Cerebellar nuclear complex (tissue), 1 donor: ENCODE data around the gene BPIFB4.
"Not testable (repeated sequence)": the region's sequence is repeated elsewhere in the genome, so short reads cannot be mapped to it uniquely, and the experiment has no call there.

ENCODE experiments used
- DNase-seq, 2 experiments: peaks; one replicate each; lab custom pipeline; 2025; lab: John Stamatoyannopoulos, UW

BPIFB4 gene

DNA sequence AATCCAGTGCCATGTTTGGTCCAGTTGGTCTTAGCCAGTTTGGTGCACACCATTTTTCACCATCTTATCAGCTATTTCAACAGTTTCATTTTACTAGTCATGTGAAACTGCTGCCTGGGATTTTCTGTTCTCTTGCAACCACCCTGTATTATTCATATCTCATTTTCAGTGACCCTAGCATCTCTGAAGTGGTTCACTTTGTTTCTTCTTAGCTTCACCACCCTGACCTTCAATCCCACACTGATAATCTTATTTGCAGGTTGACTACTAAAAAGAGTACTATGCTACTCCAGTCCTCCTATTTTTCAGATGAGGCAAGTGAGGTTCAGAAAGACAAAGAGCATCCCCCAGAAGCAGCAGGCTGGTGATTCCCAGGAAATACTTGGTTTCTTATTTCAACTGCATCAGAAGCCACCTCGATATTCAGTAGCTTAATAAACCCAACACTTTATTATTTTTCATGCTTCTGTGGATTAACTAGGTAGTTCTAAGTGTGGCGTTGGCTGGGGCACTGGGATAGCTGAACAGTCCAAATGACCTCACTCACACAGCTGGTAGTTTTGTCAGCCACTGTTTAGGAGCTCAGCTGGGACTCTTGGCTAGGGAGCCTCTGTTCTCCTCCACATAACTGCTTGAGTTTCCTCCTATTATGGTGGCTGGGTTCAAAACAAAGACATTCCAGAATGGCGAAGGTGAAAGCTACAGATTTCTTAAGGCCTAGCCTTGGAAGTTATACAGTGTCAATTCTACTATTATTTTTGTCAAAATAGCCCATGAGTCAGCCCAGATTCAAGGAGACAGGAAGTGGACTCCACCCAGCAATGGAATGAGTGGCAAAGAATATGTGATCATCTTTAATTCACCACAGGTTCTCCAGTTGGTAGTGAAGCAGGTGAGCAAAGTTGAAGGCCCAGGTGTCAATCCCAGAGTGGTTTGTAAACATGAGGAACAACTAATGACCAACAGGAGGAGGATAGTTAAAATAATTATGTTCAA, 40.6 kb downstream of the BPIFB4 start:
- DNase-seq, result no peak

DNA sequence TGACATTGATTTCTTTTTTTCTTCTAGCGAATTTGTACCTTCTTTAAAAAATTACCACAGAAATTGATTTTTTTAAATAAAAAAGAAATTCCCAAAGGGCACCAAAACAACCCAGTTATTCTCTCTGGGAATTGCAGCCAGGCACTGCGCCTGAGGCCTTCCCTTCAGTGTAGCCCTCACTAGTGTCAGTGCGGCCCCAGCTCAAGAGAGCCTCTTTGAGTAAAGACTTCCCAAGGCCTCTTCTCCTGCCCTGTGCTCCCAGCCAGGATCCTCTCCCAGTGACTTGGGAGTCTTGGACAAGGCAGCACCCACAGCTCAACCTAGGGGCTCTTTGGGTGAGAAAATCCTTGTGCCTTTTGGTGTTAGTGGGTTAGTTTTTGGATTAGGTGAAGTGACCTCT, 41.5 kb downstream of the BPIFB4 start:
- DNase-seq, result no peak

DNA sequence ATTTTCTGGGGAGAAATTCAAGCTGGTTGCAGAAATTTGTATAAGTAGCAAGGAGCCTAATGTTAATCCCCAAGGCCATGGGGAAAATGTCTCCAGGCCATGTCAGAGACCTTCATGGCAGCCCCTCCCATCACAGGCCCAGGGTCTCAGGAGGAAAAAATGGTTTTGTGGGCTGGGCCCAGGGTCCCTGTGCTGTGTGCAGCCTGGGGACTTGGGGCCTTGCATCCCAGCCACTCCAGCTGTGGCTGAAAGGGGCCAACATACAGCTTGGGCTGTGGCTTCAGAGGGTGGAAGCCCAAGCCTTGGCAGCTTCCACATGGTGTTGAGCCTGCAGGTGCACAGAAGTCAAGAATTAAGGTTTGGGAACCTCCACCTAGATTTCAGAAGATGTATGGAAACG, 42.9 kb downstream of the BPIFB4 start:
- DNase-seq, result not testable (repeated sequence)

DNA sequence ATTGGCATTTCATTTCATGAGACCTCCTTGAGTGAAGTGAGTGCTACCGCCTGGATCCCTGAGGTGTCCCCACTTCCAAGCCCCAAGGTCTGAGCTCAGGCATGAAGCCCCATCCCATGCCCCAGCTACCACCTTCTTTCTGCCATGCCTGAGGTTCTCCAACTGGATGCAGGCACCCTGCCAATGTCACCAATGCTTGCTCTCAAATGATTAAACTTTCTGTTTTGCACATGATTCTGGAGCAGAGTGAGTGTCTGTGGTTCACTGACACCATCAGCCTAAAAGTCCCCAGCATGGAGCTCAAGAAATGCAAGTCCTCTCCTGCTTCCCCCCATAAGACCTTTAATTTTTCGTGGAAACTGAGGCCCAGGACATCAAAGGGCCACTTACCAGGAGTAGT, 44.8 kb downstream of the BPIFB4 start:
- no peak for DNase-seq

DNA sequence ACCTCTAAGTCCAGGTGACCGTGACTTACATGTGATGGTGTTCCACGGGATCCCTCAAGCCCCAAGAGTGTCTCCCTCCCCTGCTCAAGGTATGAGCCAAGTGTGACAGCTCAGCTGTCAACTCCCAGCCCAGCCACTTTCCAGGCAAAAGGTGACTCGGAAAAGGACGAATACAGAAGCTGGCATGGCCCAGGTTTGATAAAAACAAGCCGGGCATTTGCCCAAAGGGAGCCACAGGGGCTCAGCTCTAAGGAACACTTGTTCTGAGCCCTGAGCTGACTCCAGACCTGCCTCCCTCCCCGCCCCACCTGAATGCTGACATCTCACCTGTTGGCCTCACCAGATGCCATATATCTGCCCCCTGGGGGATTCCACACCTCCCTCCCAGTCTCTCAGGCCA, 45.6 kb downstream of the BPIFB4 start:
- no peak for DNase-seq

DNA sequence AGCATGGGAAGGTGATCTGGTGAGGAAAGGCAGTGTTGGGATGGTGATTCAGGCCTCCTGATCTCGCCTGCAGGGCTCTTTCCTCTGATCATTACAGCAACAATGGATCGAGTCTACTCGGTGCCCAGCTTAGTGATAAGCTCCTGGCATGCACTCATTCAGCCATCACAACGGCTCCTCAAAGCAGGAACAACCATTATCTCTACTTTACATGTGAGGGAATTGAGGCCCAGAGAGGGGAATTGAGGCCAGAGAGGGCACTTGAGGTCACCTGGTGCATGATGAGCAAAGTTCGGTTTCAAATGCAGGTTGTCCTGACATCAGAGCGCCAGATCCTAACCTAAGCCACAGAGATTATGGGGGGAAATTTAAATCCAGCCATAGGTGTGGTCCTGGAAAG, 46.5 kb downstream of the BPIFB4 start:
- no peak for DNase-seq

DNA sequence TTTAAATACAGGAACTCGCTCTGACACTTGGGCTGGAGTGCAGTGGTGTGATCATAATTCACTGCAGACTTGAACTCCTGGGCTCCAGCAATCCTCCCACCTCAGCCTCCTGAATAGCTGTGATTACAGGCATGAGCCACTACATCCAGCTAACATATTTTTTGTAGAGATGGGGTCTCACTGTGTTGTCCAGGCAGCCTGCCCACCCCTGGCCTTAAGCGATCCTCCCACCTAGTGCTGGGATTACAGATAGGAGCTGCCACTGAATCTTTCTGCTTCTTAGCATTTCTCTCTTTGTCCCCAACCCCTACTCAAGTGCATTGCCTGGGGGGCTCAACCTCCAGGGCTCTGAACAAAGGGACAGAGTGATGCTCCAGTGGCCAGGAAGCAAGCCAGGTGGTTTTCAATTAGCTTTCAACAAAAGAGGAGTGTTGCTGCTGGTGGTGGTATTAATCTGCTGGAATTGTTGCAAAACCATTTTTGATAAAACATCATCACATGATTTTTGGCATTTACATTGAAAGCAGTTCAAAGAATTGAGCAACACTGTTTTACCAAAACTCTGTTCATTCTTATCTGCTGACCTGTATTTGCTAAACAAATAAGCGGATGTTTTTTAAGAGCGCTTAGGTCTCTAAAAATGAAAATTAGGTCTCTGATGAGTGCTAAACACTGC, 48.1 kb downstream of the BPIFB4 start:
- no peak for DNase-seq

DNA sequence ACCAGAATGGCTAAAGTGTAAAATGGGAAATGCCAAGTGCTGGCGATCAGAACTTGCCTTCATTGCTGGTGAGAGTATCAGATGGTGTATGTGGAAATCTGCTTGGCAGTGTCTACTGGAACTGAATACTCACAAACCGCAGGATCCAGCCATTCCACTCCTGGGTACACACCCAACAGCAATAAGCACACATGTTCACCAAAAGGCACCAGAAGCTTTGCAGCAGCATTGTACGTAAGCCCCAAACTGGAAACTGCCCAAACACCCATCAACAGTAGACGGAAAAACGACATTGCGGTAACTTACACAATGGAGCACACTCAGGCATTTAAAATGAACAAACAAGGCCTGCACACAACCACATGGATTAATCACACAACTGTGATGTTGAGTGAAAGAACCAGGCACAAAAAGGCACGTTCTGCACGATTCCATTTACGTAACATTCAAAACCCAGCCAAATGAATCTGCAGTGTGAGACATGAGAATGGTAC, 51.2 kb downstream of the BPIFB4 start:
- DNase-seq, result no peak

DNA sequence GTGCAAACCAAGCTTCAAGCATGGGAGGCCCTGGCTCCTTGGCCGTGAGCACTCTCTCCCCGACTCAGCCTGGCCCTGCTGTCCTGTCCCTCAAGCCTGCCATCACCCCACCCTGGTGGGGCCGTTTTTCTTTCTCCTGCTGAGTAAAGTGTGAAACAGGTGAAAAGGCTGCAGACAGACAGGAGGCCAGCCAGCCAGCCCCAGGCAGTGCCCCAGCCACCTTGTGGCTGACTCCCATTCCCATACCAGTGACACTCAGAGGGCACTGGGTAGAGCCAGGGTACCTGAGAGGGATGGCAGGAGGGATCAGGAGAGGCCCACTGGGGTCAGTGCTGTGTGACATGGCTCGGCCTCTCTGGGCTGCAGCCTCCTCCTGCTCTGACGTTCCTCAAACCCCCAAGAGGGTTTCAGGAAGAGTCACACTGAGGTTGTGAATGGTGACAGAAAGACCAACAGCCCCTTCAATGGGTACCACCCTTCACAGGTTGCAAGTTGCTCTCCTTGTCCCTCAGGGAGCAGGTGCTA, 52.6 kb downstream of the BPIFB4 start:
- DNase-seq, result no peak

DNA sequence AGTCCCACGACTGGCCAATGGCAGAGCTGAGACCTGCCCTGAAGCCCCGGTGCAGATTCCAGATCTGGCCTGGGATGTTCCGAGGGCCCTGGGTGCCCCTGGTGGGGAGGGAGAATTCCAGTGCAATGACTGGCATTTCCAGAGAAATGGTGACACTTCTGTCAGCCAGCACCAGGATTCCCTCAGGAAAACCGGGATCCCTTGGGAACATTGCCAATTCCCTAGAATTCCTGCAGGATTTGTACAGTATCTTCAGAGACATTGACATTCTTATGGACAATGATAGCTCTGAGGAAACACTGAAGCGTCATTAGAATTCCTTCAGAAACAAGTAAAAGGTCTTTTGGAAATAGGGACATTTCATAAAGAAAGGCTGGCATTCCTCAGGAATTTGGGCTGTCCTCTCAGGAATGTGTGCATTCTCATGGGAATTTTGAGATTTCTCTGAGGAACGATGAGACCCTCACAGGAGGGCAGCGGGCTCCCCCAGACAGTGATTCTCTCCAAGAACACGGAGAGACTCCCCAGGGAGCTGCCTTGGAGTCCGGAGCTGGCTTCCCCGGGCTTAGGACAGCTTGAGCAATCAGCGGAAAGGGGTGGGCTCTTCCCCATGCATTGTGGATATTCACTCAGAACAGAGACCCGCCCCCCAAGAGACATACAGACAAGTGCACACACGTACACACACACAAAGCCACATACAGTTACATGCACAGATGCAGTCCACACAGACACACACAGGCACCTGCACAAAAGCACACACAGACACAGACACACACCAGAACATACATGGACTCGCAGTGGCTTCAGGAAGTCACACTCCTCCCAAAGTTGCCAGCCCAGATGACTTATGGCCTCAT, 53.3 kb downstream of the BPIFB4 start:
- DNase-seq, result no peak

DNA sequence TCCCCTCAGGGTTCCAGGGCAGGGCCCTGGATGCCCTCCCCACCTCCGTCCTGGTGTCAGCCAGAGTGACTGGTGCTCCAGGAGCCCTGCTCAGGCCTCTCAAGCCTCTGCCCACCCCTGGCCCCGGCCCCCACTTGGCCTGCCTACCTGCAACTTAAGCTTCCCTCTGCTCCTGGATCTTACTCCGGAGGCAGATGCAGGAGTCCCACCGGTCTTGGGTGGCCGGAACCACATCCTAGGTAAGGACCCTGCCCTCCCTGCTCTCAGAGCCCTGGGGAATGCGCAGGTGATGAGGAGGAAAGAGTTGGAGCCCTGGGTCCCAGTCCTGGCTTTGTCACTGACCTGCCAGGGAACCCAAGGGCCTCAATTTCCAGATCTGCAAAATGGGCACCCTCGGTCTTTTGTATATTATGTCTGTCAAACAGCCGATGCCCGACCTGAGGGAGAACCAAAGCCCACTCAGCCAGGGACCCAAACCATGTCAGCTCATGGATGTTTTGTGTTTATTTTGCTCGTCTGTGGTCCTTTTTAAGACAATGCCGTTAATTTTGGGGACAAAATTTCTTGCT, 54.0 kb downstream of the BPIFB4 start:
- DNase-seq, result no peak

DNA sequence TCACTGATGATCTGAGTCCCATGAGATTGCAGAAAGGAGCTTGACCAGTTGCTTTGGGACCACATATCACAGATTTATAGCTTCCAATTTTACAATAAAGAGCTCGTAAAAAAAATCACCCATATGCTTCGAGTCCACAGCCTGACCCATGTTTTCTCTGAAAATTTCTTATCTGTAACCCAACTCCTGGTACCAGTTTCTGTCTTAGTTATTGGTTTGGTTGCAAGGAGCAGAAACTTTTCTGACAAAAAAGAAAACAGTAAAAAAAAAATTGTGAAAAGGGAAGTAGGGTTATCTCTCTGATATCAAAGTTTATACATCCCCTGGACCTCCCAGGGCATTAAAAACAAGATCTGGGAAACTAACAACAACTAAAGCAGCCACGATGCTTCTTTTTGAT, 57.8 kb downstream of the BPIFB4 start:
- DNase-seq, result no peak

DNA sequence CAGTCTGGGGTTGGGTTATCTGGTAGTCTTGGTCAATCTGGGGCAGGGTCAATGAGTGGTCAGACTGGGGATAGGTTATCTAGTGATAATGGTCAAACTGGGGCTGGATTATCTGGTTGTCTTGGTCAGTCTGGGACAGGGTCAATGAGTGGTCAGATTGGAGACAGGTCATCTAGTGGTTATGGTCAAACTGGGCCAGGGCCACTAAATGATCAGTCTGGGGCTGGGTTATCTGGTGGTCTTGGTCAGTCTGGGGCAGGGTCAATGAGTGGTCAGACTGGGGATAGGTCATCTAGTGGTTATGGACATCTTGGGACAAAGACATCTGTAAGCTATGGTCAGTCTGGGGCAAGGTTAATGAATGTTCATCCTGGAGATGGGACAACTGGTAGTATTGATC, 60.0 kb downstream of the BPIFB4 start:
- DNase-seq, result no peak

DNA sequence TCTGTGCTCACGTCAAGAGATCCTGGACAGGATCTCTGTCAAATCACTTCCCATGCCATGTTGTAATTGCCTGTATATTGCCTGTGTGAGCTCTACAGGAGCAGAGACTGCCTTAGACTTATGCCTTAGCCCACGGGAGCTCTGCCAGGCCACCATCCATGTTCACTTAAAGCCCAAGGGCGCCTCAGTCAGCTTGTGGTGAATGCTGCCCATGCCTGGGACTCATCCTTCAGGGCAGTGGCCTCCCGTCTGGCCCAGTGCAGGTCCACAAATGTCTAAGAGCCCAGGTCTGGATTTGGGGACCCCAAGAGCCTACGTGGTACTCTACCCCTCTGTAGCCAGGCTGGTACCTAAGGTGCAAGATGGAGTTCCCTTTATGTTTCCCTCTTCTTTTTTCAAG, 66.1 kb downstream of the BPIFB4 start:
- DNase-seq, result no peak

DNA sequence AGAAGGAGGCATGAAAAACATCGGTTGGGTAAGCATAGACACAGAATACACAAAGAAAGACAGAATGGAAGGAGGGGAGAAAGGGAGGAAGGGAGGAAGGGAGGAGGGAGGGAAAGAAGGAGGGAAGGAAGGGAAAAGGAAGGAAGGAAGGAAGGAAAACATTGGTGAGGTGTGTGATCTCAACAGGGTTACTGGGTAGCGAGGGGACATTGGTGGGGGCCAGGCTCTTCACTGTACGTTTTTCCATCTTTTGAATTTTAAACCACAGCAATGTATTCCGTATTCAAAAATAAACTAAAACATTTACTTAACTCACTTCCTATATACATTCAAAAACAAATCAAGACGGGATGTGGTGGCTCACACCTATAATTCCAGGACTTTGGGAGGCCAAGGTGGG, 67.9 kb downstream of the BPIFB4 start:
- DNase-seq, result no peak

DNA sequence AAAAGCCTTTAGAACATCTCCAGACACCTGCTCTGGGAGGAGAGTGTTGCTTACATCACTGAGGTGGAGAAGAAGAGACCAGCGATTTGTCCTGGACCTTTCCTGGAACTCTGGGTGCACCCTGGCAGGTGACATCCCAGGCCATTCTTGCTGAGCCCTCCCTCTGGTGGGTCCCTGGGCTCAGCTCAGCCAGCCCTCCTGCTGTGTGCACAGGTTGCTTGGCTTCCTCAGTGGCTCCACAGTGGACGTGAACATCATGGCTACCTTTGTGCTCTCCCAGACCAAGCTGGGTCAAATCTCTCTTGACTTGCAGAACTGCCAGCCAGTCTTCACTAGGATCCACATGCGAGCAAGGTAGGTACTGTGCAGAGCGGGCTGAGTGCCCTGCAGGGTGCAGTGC, 68.6 kb downstream of the BPIFB4 start:
- no peak for DNase-seq

DNA sequence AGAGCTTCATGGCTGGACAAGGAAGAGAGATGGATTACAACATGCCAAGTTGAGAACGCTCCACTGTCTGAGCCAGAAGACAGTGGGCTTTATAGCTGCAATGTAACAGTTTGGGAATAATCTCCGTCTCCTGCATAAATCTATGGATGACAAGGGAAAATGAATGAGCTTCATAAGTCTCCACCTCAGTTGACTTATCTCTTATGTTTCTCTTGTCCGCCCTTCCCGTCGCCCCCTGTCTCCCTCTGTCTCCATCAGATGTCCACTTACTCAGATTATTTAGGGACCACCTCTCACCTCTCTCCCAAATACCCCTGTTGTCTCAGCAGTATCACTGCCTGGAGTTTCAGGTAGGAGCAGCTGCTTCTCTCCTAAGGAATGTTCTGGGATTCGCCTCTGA, 74.8 kb downstream of the BPIFB4 start:
- no peak for DNase-seq

DNA sequence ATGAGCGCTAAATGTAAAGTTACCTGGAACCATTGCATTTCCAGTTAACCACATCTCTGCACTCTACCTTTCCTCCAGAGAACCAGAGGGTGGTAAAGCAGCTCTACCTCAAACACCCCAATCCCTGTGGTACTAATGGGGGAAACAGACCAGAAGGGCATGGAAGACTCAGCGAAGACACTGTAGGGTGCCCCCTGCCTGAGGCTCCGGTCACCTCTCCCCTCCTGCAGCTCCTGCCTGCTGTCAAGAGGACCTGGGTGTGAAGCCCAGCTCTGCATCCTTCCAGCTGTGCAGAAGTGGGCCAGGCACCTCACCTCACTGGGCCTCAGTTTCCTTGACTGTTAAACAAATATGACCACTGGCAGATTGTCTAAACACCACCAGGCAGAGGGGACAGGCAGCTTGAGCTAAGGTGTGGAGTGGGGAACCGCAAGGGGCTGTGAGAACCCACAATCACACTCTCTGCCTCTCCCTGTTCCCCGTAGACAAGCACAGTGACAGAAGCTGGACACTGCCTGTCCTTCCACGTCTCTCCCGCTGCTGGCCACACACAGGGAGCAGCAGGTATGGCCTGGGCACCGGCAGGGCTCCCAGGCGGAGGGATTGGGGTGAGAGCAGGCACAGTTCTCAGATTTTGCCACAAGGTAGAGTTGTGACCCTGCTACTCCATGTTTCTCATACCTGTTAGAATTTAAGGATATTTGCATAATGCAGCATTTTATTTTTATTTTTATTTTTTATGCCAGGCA, 79.4 kb downstream of the BPIFB4 start:
- no peak for DNase-seq

DNA sequence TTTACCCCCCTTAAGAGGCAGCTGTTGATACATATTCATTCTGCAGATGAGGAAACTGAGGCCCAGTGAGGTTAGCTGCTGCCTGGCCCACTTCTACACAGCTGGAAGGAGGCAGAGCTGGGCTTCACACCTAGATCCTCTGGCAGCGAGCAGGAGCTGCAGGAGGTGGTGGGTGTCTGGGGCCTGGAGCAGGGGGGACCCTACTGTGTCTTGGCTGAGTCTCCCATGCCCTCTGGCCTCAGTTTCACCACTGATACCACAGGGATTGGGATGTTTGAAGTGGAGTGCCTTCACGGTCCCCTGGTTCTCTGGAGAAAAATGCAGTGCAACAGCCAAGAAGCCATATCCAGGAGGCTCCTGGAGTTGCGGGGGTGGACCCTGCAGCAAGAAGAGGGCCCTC, 80.3 kb downstream of the BPIFB4 start:
- no peak for DNase-seq

DNA sequence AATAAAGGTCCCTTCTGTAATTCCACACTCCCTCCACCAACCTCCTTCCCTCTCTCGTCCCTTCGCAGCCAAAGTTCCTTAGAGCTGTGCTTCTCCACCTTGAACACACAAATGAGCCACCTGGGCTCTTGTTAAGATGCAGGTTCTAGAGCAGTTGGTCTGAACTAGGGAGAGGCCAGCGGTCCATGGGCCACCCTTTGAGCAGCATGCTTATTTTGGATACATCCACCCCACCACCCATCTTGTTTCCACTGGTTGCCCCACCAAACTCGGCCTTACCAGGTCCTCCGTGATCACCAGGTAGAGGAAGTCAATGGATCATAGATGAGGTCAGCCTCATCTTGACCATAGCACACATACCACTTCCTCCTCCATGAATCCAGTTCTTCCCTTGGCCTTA, 81.2 kb downstream of the BPIFB4 start:
- no peak for DNase-seq
